Measurements from ENCODE around the gene FKBP6.
"Not testable (repeated sequence)": the region's sequence is repeated elsewhere in the genome, so short reads cannot be mapped to it uniquely, and the experiment has no call there.

Gene FKBP6

GRCh38 chr7:73327922-73328321 is at the start of gene FKBP6, which contains the start of gene TRIM50:
Gene FKBP6 (plus strand): TSS chr7:73328161. CDS start chr7:73328429, 268 bp downstream.
Gene TRIM50 (minus strand): TSS chr7:73328082. CDS start chr7:73324787, 3,295 bp downstream.
- DNase-seq: not testable (repeated sequence)

DNA sequence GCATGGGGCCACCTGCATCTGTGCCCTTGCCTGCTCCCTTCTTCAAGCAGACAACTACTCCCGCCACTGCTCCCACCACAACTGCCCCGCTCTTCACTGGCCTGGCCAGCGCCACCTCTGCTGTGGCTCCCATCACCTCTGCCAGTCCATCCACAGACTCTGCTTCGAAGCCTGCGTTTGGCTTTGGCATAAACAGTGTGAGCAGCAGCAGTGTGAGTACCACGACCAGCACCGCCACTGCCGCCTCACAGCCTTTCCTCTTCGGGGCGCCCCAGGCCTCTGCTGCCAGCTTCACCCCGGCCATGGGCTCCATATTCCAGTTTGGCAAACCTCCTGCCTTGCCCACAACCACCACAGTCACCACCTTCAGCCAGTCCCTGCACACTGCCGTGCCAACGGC is 30.7 kb upstream of the FKBP6 start:
- not testable (repeated sequence) for DNase-seq

- not testable (repeated sequence) for DNase-seq
Measured at GRCh38 chr7:73297706-73298105, 30.3 kb upstream of the FKBP6 start.

- DNase-seq: not testable (repeated sequence)
Measured at GRCh38 chr7:73299812-73300211, 28.1 kb upstream of the FKBP6 start.

- DNase-seq: not testable (repeated sequence)
Measured at GRCh38 chr7:73301108-73301507, 26.9 kb upstream of the FKBP6 start.

DNA sequence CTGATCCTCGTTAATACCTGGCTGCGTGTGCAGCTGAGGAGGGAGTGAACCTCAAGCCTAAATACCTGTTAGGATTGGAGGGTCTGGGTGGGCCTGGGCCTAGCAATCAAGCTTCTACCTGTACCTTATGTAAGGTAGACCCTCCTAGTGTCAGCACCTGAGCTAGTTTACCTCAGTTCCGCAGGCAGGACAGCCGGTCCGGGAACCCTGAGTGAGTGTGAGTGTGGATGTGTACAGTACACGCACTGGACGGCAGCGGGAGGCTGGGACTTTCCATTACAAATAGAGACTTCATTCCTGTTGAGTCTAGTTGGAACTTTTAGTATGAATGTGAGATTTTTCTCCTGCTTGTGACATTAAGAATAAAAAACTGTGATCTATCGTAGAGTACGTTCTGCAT is 25.1 kb upstream of the FKBP6 start:
- DNase-seq: not testable (repeated sequence)

DNA sequence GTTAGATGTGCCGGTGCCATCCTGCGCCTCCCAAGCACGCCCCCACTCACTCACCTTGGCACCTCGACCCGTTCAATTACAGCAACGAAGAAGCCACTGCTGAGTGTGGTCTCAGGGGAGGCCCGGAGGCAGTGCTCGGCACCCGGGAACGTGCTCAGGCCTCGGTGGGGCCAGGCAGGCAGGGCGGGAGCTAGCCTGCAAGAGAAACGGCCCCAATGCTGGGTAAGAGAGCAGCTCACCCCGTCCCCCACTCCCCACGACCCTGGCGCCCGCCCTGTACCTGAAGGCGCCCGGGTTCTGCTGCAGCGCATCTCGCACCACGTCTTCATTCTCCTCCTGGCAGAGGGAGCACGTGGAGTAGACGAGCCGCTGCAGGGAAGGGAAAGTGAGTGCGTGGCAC is 24.4 kb upstream of the FKBP6 start:
- no peak for DNase-seq

- DNase-seq: no peak
Measured at GRCh38 chr7:73304071-73304470, 23.9 kb upstream of the FKBP6 start.

- DNase-seq: not testable (repeated sequence)
Measured at GRCh38 chr7:73304612-73305387, 23.2 kb upstream of the FKBP6 start.

DNA sequence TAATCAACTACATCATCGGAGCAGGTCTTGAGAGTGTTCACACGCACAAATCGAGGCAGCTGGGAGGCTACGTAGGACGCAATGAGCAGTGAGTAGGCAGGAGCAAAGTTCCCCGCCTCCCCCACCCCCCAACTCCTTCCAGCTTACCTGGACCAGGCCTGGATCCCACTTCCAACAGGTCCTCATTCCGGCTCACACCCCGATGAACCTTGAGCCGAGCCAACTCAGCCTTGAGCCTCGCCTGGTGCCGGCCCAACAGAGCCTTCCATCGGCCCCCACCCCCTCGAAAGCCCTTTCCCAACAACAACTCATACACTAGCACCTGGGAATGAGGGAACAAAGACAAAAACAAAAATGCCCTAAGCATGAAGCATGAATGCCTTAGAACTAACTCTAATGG is 20.5 kb upstream of the FKBP6 start:
- no peak for DNase-seq

- no peak for DNase-seq
Measured at GRCh38 chr7:73308074-73308664, 19.8 kb upstream of the FKBP6 start.

DNA sequence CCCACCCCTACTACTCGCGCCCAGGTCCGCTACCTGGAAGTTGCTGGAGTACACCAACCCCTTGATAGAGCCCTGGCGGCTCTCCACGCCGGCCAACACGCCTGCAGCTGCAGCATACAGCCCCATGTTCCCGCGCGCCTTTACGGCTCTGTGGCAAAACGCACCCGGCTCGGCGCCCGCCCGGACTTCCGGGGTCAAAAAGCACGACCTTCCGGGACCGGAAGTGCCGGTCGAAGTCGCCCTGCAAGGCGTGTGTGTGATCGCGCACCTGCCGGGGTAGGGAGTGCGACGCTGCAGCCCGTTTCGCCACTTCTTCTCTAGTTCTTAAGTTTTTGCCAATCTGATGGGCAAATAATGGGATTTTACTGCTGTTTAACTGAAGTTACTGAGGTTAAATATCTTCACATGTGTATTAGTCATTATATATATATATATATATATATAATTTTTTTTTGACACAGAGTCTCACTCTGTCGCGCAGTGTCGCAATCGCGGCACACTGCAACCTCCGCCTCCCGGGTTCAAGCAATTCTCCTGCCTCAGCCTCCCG is 19.2 kb upstream of the FKBP6 start, which contains the start of gene NSUN5:
Gene NSUN5 (minus strand): TSS at position 162 of the 550 bp plus-strand sequence. CDS start 36 bp downstream, at position 126.
- peak; percentile 89 for DNase-seq

GRCh38 chr7:73311421-73311820 is 16.5 kb upstream of the FKBP6 start:
- not testable (repeated sequence) for DNase-seq

- DNase-seq: no peak
Measured at GRCh38 chr7:73312831-73313520, 15.0 kb upstream of the FKBP6 start.

GRCh38 chr7:73313521-73313906 is 14.4 kb upstream of the FKBP6 start:
- no peak for DNase-seq

DNA sequence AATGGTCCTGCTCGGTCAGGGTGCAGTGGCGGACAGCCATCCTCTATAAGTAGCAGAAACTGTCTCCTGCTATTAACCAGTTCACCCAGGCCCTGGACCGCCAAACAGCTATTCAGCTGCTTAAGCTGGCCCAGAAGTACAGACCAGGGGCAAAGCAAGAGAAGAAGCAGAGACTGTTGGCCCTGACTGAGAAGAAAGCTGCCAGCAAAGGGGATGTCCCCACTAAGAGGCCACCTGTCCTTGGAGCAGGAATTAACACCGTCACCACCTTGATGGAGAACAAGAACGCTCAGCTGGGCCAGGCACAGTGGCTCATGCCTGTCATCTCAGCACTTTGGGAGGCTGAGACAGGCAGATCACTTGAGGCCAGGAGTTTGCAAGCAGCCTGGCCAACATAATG is 13.7 kb upstream of the FKBP6 start:
- no peak for DNase-seq

DNA sequence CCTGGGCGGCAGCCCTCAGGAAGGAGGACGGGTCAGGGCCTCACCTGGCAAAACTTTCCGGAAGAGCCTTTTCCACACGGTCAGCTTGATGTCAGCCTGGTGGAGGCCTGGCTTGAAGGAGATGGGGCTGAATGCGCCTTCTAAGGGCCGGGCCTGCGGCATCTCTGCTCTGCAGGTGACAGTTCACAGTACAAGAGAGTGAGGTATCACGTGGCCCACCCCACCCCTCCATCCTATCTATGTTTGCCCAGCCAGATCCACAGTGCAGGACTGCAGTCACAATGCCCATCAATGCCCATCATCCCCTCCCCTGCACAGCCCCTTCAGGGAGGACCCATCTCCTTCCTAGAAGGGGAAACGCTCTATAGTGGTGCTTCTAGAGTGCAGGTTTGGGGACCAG is 11.4 kb upstream of the FKBP6 start:
- no peak for DNase-seq

GRCh38 chr7:73318656-73319204 is 9.2 kb upstream of the FKBP6 start:
- DNase-seq: not testable (repeated sequence)

- DNase-seq: not testable (repeated sequence)
Measured at GRCh38 chr7:73319541-73319940, 8.4 kb upstream of the FKBP6 start.

GRCh38 chr7:73320009-73320408 is 8.0 kb upstream of the FKBP6 start:
- DNase-seq: not testable (repeated sequence)

DNA sequence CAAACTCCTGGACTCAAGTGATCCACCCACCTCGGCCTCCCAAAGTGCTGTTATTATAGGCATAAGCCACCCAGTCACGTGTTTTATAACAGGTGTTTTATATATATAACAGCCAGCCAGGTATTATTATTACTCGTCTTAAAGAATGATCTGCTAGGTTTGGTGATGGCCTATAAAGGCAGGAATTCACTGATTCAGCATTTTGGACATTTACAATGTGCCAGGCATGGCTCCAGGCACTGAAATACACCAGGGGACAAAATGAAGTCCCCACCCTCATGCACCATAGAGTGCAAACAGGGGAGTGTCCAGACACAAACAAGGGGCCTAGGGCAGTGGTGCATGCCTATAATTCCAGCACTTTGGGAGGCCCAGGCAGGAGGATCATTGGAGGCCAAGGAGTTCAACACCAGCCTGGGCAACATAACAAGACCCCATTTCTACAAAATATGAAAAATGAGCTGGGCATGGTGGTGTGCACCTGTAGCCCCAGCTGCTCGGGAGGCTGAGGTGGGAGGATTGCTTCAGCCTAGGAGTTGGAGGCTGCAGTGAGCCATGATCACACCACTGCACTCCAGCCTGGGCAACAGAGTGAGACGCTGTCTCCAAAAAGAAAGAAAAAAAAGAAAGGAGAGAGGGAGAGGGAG is 4.4 kb upstream of the FKBP6 start:
- DNase-seq: not testable (repeated sequence)

DNA sequence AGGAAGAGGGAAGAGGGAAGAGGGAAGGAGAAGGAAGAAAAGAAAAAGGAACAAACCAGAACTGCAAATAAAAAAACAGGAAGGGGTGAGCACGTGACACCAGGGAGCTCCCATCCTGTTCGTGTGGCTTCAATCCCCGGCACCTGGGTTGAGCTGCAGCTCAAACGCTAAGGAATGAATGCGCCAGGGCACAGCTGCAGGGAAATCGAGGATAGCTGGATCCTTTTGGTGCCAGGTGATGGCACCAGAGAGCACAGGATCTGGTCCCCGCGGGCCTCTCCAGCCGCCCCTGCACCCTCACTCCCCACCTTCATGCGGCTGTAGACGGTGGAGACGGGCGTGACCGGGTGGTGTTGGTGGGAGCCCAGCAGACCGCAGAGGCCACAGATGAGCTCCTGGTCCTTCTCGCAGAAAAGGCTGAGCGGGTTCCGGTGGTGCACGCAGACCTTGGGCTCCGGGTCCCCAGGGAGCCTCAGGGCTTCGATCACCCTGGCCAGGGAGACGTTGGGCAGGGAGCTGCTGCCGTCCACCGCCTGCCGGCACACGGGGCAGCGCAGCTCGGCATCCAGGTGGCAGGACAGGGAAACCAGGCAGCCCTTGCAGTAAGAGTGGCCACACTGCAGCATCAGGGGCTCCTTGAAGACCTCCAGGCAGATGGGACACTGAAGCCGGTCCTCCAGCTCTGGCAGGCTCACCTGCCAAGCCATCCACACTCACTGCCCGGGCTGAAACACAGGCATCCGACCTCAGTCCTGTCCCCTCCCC is 3.7 kb upstream of the FKBP6 start:
- DNase-seq: peak; percentile 55

All from left hindlimb (tissue), 1 donor.